Stimulated activated CD8-positive, alpha-beta memory T cell treated with anti-CD3 and anti-CD28 coated beads, Interleukin-12 subunit alpha, Interleukin-12 subunit beta, amount 100 ng/mL, for 1 hour (primary cell): ENCODE data around the gene LSM4.
A peak's percentile ranks its signal among the peaks of the same experiment; 100 is the strongest.
"Not testable (repeated sequence)": the region's sequence is repeated elsewhere in the genome, so short reads cannot be mapped to it uniquely, and the experiment has no call there.

Experiments used
- DNase-seq: peaks from one replicate; pipeline ENCODE4 v3.0.0-alpha.2; 2020; ENCODE audit warnings: low read depth

Gene LSM4

GRCh38 chr19:18340990-18341868 lies 18.4 kb upstream of the LSM4 start:
- DNase-seq: peak; percentile 48

GRCh38 chr19:18340190-18340989 lies 17.5 kb upstream of the LSM4 start, which contains the start of gene PGPEP1:
Gene PGPEP1 (plus strand): TSS chr19:18340598. CDS start chr19:18340682, 84 bp downstream.
- DNase-seq: peak; percentile 43

- DNase-seq: no peak
Measured at GRCh38 chr19:18339723-18340122, 16.8 kb upstream of the LSM4 start.

GRCh38 chr19:18338541-18338940 lies 15.7 kb upstream of the LSM4 start:
- no peak for DNase-seq

GRCh38 chr19:18336121-18336520 lies 13.2 kb upstream of the LSM4 start:
- no peak for DNase-seq

- no peak for DNase-seq
Measured at GRCh38 chr19:18333680-18334079, 10.8 kb upstream of the LSM4 start.

GRCh38 chr19:18332917-18333530 lies 10.1 kb upstream of the LSM4 start:
- no peak for DNase-seq

GRCh38 chr19:18330868-18331267 lies 8.0 kb upstream of the LSM4 start:
- no peak for DNase-seq

GRCh38 chr19:18329035-18329376 lies 6.1 kb upstream of the LSM4 start:
- DNase-seq: no peak

- peak; percentile 74 for DNase-seq
Measured at GRCh38 chr19:18328340-18329034, 5.6 kb upstream of the LSM4 start.

GRCh38 chr19:18326772-18327171 lies 3.9 kb upstream of the LSM4 start:
- DNase-seq: no peak

GRCh38 chr19:18324373-18324731 lies 1.5 kb upstream of the LSM4 start:
- not testable (repeated sequence) for DNase-seq

- no peak for DNase-seq
Measured at GRCh38 chr19:18322318-18322758, 538 bp downstream of the LSM4 start.

- no peak for DNase-seq
Measured at GRCh38 chr19:18321734-18322102, 1.2 kb downstream of the LSM4 start.

GRCh38 chr19:18320865-18321733 lies 1.8 kb downstream of the LSM4 start:
- DNase-seq: no peak

- DNase-seq: no peak
Measured at GRCh38 chr19:18319591-18320135, 3.2 kb downstream of the LSM4 start.

GRCh38 chr19:18317961-18318800 lies 4.7 kb downstream of the LSM4 start:
- DNase-seq: no peak

GRCh38 chr19:18313398-18313797 lies 9.5 kb downstream of the LSM4 start:
- DNase-seq: no peak

GRCh38 chr19:18312092-18312534 lies 10.8 kb downstream of the LSM4 start:
- no peak for DNase-seq
